MV-4-11 (cell line): ENCODE results near the gene ACTRT2.

Experiments
- DNase-seq: peaks from one replicate; lab custom pipeline; 2025; lab: John Stamatoyannopoulos, UW

Gene ACTRT2

GRCh38 chr1:2983706-2984398 lies 37.4 kb upstream of the ACTRT2 start:
- DNase-seq = no peak

GRCh38 chr1:2984399-2985061 lies 36.7 kb upstream of the ACTRT2 start:
- no peak for DNase-seq

GRCh38 chr1:2985067-2985561 lies 36.2 kb upstream of the ACTRT2 start:
- no peak for DNase-seq

GRCh38 chr1:2985694-2986548 lies 35.3 kb upstream of the ACTRT2 start:
- no peak for DNase-seq

- no peak for DNase-seq
Observed at GRCh38 chr1:2986549-2987305, 34.5 kb upstream of the ACTRT2 start.

- no peak for DNase-seq
Observed at GRCh38 chr1:2987773-2988172, 33.5 kb upstream of the ACTRT2 start.

GRCh38 chr1:2988256-2988655 lies 33.0 kb upstream of the ACTRT2 start:
- DNase-seq = no peak

GRCh38 chr1:2989185-2989584 lies 32.1 kb upstream of the ACTRT2 start:
- no peak for DNase-seq

- DNase-seq = no peak
Observed at GRCh38 chr1:2989976-2990375, 31.3 kb upstream of the ACTRT2 start.

GRCh38 chr1:2990376-2991115 lies 30.7 kb upstream of the ACTRT2 start:
- peak; percentile 0 for DNase-seq

GRCh38 chr1:2991753-2992495 lies 29.3 kb upstream of the ACTRT2 start:
- DNase-seq = no peak

GRCh38 chr1:2998503-2999100 lies 22.7 kb upstream of the ACTRT2 start:
- no peak for DNase-seq

GRCh38 chr1:2999138-2999537 lies 22.1 kb upstream of the ACTRT2 start:
- DNase-seq = no peak

GRCh38 chr1:2999571-2999970 lies 21.7 kb upstream of the ACTRT2 start:
- no peak for DNase-seq

GRCh38 chr1:3000214-3000613 lies 21.1 kb upstream of the ACTRT2 start:
- DNase-seq = no peak

- DNase-seq = no peak
Observed at GRCh38 chr1:3000671-3001470, 20.4 kb upstream of the ACTRT2 start.

- DNase-seq = no peak
Observed at GRCh38 chr1:3001471-3002348, 19.6 kb upstream of the ACTRT2 start.

- DNase-seq = no peak
Observed at GRCh38 chr1:3002349-3003038, 18.8 kb upstream of the ACTRT2 start.
